Ectodermal cell (in vitro differentiated cells): ENCODE data around the gene PDE5A.
A peak's percentile ranks its signal among the peaks of the same experiment; 100 is the strongest.
"Not testable (repeated sequence)": the region's sequence is repeated elsewhere in the genome, so short reads cannot be mapped to it uniquely, and the experiment has no call there.

Experiments used
- H3K27ac ChIP-seq: 2 replicates; pipeline ENCODE4 v1.7.0; 2013; ENCODE audit warnings: mild to moderate bottlenecking, low read depth, low read length; ENCODE audit not compliant: insufficient read depth, poor library complexity, severe bottlenecking
- H3K27me3 ChIP-seq: 2 replicates; pipeline ENCODE4 v1.7.0; 2013; ENCODE audit warnings: mild to moderate bottlenecking, low read length; ENCODE audit not compliant: insufficient read depth, control insufficient read depth, poor library complexity, severe bottlenecking
- H3K36me3 ChIP-seq: one replicate; pipeline ENCODE4 v1.7.0; 2013; ENCODE audit warnings: low read length; ENCODE audit not compliant: control insufficient read depth, insufficient read depth
- H3K4me1 ChIP-seq: one replicate; pipeline ENCODE4 v1.7.0; 2013; ENCODE audit warnings: low read length; ENCODE audit not compliant: control insufficient read depth, insufficient read depth
- H3K4me3 ChIP-seq: 2 replicates; pipeline ENCODE4 v1.7.0; 2013; ENCODE audit warnings: low read depth, low read length, control low read depth; ENCODE audit not compliant: insufficient read depth
- H3K9me3 ChIP-seq: 2 replicates; pipeline ENCODE4 v1.7.0; 2013; ENCODE audit warnings: mild to moderate bottlenecking, low read length, moderate library complexity; ENCODE audit not compliant: control insufficient read depth
- WGBS, 2 experiments: methylation state at CpG; one replicate each; pipeline ENCODE4 v1.1.7; 2013; ENCODE audit warnings: missing lambda C conversion rate in 2 of 2; 5-methylcytosine and 5-hydroxymethylcytosine counted together

The PDE5A gene

DNA sequence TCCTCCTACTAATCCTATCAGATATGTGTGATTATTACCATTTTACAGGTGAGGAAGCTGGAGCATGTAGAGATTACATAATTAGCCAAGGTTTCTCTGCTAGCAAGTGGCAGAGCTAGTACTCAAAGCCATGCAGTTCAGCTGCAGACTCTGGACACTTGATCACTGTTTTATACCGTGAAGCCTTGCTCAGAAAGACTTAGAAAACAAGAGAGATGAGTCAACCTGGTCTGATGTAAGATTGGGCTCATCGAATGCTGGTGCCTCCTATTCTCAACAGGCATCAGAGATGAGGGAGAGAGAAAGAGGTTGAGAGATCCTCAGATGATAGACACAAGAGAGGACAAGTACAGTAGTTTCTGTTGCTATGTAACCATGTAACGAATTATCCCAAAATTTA is 19.0 kb upstream of the PDE5A start:
- 95 to 98% methylated on average over 3 of the region's 3 CpGs for WGBS, 2 experiments
- no peak overlapping the region for H3K4me3 ChIP-seq
- no peaks in the 10 kb centered on the region for H3K4me1 ChIP-seq
- H3K27me3 ChIP-seq, result no peaks in the 10 kb centered on the region
- no peak overlapping the region for H3K27ac ChIP-seq
- H3K9me3 ChIP-seq, result no peaks in the 10 kb centered on the region
- H3K36me3 ChIP-seq, result no peaks in the 10 kb centered on the region

DNA sequence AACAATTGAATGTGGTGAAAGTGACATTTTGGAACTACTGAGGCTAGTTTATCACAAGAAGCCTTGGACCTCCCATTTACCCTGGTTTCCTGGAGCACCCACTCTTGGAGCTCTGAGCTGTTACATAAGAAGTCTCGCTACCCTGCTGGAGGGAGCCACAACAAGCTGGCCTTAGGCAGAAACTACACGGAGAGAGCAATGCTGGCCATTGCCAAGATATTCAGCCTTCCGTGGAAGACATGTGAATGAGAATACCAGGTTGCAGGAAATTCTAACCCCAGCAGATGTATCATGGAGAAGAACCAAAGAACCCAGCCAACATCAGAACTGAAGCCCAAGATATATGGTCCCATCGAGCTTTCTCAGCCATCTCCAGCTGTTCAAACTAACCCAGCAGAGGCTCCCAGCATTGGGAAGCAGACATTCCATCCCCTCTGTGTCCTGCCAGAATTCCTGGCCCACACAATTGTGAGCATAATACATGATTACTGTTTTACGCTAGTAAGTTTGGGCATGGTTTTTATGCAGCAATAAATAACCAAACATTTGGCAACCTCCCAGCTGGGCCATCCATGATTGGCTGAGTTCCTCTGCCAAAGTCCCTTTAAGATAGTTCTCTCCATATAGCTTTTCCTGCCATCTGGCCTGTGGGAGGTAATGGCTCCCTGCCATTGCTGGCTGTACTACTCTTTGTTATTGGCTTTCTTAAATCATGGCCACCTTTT is 17.9 kb upstream of the PDE5A start:
- Histone ChIP-seq H3K36me3 (no peaks in the 10 kb centered on the region), H3K27ac (no peak overlapping the region), H3K4me3 (no peak overlapping the region), H3K27me3 (no peaks in the 10 kb centered on the region), H3K4me1 (no peaks in the 10 kb centered on the region), H3K9me3 (no peaks in the 10 kb centered on the region)
- 92 to 93% methylated on average over 5 of the region's 5 CpGs for WGBS, 2 experiments

DNA sequence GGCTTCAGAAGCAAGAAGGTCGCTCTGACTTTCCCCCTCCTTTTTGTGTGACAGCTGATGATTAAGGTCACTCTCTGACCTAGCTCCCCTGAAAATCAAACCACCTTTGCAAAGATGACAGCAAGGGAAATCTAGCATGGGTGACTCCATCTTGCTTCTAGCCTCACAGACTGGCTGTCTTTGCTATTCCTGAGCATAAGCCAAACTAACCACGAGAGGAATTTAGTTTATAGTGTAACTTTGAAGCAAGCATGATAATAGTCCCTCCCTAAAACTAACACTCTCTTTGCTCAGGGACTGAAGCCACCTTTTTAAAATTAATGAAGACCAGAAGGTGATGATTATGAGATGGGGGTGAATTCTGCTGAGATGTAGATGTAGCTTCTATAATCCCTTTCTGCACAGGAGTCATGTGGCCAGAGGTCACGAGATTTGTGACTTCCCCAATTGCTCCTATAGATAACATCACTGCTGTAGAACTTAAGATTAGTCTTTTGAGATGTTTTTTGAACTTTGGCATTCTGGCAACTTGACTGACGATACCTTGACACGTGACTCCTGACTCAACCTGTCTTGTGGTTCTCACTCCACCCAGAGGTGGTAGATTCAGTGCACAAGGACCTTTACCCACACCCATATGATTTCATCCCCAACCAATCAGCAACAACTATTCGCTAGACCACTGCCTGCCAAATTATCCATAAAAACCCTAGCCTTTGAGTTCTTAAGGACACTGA is 14.9 kb upstream of the PDE5A start:
- Histone ChIP-seq H3K9me3 (no peaks in the 10 kb centered on the region), H3K27ac (no peak overlapping the region), H3K4me1 (no peaks in the 10 kb centered on the region), H3K36me3 (no peaks in the 10 kb centered on the region), H3K27me3 (no peaks in the 10 kb centered on the region), H3K4me3 (no peak overlapping the region)
- WGBS, 2 experiments, result 94% methylated on average over 5 to 6 of the region's 6 CpGs

DNA sequence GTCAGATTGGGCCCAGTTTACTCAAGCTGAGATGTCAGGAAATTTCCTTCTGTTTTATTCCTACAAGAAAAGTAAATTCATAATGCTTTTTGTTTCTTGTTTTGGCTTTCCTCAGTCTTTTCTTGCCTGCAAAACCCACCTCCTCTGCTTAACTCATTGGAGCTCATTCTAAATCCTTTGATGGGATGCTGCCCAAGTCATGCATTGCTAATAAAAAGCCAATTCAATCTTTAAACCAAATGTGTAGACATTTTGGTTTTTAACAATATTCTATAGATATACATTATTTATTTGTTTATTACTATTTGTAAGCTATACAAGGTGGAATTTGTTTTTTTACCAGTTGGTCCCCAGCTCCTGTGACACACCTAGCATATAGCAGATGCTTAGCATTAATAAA is 13.2 kb upstream of the PDE5A start:
- Histone ChIP-seq H3K36me3 (no peaks in the 10 kb centered on the region), H3K4me3 (no peak overlapping the region), H3K4me1 (no peaks in the 10 kb centered on the region), H3K27me3 (no peaks in the 10 kb centered on the region), H3K27ac (no peak overlapping the region), H3K9me3 (no peaks in the 10 kb centered on the region)

DNA sequence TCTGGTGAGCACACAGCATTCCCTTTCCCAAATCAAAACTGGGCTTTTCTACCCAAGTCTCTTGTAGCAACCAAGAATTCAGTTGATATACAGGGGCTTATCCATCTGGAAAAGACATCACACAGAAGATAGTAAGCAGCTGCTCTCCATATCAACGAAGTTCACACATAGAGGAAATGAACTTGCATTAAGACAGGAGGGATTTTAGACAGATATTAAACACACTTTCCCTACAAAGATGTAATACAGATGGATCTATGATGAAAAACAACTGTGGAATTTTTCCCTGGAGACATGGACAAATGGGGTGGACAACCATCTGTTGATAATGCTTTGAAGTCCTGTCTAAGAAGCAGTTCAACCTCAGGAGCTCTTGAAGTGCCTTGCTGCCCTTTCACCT is 9.8 kb upstream of the PDE5A start:
- Histone ChIP-seq H3K9me3 (no peaks in the 10 kb centered on the region), H3K27ac (no peak overlapping the region), H3K36me3 (no peaks in the 10 kb centered on the region), H3K4me3 (no peak overlapping the region), H3K4me1 (no peaks in the 10 kb centered on the region), H3K27me3 (no peaks in the 10 kb centered on the region)
- 80 to 100% methylated on average over 1 of the region's 1 CpG for WGBS, 2 experiments

GRCh38 chr4:119636851-119637250 is 8.2 kb upstream of the PDE5A start:
- H3K4me3 ChIP-seq, H3K27me3 ChIP-seq, H3K27ac ChIP-seq, H3K9me3 ChIP-seq, H3K4me1 ChIP-seq, H3K36me3 ChIP-seq: not testable (repeated sequence)

DNA sequence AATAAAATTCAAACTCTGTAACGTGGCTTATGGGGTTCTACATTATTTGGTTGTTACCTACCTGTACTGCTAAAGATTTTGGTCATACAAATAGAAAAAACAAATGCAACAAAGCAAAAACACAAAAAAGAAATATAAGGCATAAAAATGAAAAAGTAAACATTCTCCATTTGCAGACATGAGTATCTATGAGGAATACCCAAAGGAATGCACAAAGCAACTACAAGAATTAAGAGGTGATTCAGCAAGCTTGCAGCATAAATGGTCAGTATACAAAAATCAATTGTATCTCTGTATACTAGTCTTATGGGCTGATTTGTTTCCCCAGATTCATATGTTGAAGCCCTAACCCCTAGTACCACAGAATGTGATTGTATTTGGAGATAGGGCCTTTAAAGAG is 3.6 kb upstream of the PDE5A start:
- peaks cover 21% of the 10 kb centered on the region for H3K27me3 ChIP-seq
- no peaks in the 10 kb centered on the region for H3K9me3 ChIP-seq
- H3K27ac ChIP-seq, result no peak overlapping the region
- no peak overlapping the region for H3K4me3 ChIP-seq
- 83 to 100% methylated on average over 1 of the region's 1 CpG for WGBS, 2 experiments
- peaks cover 4% of the 10 kb centered on the region for H3K4me1 ChIP-seq
- no peaks in the 10 kb centered on the region for H3K36me3 ChIP-seq

DNA sequence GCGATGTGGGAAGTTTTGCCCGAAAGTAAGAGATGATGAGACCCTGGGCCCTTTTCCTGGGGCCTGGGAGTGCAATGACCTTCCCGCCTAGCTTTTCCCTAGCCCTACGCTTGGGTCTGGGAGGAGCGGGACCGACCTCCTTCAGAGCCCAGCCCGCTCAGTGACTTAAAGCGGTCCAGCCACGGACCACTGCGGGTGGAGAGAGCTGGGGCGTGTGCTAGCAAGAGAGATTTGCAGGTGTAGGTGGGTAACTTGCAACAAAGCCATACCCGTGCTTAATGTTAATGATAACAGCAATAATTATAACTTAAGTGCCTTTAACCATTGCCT is 503 bp upstream of the PDE5A start:
- WGBS, 2 experiments, result 2 to 3% methylated on average over 11 to 12 of the region's 12 CpGs
- H3K27ac ChIP-seq, result no peak overlapping the region
- peak overlapping the region; percentile 62 for H3K4me3 ChIP-seq
- peaks cover 4% of the 10 kb centered on the region for H3K4me1 ChIP-seq
- H3K9me3 ChIP-seq, result no peaks in the 10 kb centered on the region
- peaks cover 33% of the 10 kb centered on the region for H3K27me3 ChIP-seq
- H3K36me3 ChIP-seq, result no peaks in the 10 kb centered on the region

DNA sequence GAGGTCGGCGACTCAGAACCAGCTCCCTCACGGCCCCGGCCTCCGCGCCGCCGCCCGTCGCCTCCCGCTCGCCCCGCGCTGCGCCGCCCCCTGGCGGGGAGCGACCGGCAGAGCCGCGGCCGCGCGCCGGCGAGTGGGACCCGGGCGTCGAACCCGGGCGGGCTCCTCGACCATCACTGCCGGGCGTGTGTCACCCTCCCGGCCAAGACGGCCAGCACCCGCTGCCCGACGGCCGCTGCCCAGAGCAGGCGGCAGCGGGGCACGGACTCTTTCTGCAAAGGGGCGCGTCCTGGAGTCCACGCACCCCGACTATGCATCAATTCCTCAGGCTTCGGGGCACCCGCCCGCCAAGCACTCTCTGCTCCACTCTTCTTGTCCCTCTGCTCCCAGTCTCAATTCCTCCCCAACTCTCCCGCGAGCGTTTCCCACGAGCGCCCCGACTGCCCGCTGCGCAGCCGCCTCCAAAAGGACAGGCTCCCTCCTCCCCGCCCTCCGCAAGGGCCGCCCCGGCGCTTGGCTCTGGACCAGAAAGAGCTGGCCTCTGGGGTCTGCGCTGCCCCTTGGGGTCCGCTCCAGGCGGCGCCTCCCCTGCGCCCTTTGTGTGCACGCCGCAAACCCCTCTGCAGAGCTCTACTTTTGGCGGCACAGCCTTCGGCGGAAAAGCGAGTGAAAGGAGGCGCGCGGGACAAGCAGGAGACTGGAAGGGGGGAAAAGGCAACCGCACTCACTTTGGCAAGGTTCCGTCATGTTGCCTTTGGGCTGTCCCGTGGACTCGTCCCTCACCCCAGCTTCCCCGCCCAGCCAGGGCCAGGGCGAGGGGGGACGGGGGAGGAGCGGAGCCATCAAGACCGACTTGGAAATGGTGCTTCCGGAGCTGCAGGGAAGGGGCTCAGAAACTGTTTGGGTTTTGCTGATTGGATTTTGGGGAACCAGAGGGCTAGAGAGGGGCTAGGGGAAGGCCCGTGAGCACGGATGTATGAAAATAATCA is 1.0 kb downstream of the PDE5A start:
- no peaks in the 10 kb centered on the region for H3K36me3 ChIP-seq
- H3K27me3 ChIP-seq, result peaks cover 33% of the 10 kb centered on the region
- WGBS, 2 experiments, result 0% methylated on average over 90 of the region's 90 CpGs
- H3K27ac ChIP-seq, result peak overlapping the region; percentile 23
- peaks cover 4% of the 10 kb centered on the region for H3K4me1 ChIP-seq
- H3K9me3 ChIP-seq, result no peaks in the 10 kb centered on the region
- peak overlapping the region; percentile 62 for H3K4me3 ChIP-seq

DNA sequence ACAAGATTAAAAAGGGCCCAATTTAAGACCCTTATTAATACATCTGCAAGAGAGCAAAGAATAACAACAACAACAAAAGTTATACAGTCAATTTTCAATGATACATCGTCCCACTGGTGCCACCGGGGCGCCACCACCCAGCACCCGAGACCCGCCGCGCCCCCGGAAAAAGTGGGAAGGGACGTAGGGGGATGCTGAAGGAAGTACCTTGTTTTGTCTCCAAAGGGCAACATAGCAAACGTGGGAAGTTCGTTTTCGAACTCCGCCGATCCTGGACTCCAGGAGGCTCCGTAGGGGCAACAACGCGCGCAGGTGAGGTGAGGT is 1.7 kb downstream of the PDE5A start:
- Histone ChIP-seq H3K27ac (no peak overlapping the region), H3K36me3 (no peaks in the 10 kb centered on the region), H3K9me3 (no peaks in the 10 kb centered on the region), H3K4me3 (peak overlapping the region; percentile 62), H3K27me3 (peaks cover 33% of the 10 kb centered on the region), H3K4me1 (peaks cover 4% of the 10 kb centered on the region)
- WGBS, 2 experiments, result 1% methylated on average over 18 of the region's 18 CpGs
